Neural cell (in vitro differentiated cells): Measurements from ENCODE around the gene FBRSL1. TPM values are rescaled to one million over a fixed set of nuclear protein-coding genes. Genes with fewer than 3 reads are reported as not detected.
"Not testable (repeated sequence)": the region's sequence is repeated elsewhere in the genome, so short reads cannot be mapped to it uniquely, and the experiment has no call there.

Source experiments
- H2AFZ ChIP-seq: fragments of 200-600, 300-800 bp; sonication (generic), shearing (Covaris generic); 2 replicates; pipeline ENCODE4 v1.6.0; 2014; ENCODE audit warnings: low read depth, mild to moderate bottlenecking, antibody characterized with exemption, low read length, moderate library complexity
- H3F3A ChIP-seq: fragments of 200-600 bp; shearing (Covaris generic); 2 replicates; pipeline ENCODE4 v1.6.1; 2016; ENCODE audit warnings: mild to moderate bottlenecking, moderate library complexity, mixed read lengths, antibody characterized with exemption, low read length; ENCODE audit not compliant: insufficient read depth, poor library complexity, severe bottlenecking
- H3K27ac ChIP-seq: fragments of 200-600, 300-800 bp; sonication (generic), shearing (Covaris generic); 2 replicates; pipeline ENCODE4 v1.5.1; 2014; ENCODE audit warnings: mild to moderate bottlenecking, low read length, moderate library complexity
- H3K27me3 ChIP-seq: fragments of 300-800, 200-600 bp; sonication (generic), shearing (Covaris generic); 2 replicates; pipeline ENCODE4 v1.6.0; 2014; ENCODE audit warnings: mild to moderate bottlenecking, low read depth, low read length, moderate library complexity; ENCODE audit not compliant: insufficient read depth
- H3K36me3 ChIP-seq: fragments of 300-800, 200-600 bp; sonication (generic), shearing (Covaris generic); 2 replicates; pipeline ENCODE4 v1.5.1; 2014; ENCODE audit warnings: mild to moderate bottlenecking, antibody characterized with exemption, low read length, moderate library complexity; ENCODE audit not compliant: insufficient read depth
- H3K4me2 ChIP-seq: fragments of 300-800, 200-600 bp; sonication (generic), shearing (Covaris generic); 2 replicates; pipeline ENCODE4 v1.6.0; 2014; ENCODE audit warnings: mild to moderate bottlenecking, low read length
- H3K4me3 ChIP-seq: fragments of 300-800, 200-600 bp; sonication (generic), shearing (Covaris generic); 2 replicates; pipeline ENCODE4 v1.5.1; 2014; ENCODE audit warnings: mild to moderate bottlenecking, low read length, moderate library complexity
- H3K79me2 ChIP-seq: fragments of 200-600 bp; shearing (Covaris generic); replicated peaks from 2 replicates; pipeline ENCODE4 v1.6.0; 2014; ENCODE audit warnings: mild to moderate bottlenecking, low read length, moderate library complexity; ENCODE audit not compliant: insufficient read depth
- H3K9ac ChIP-seq: fragments of 300-800, 200-600 bp; sonication (generic), shearing (Covaris generic); 2 replicates; pipeline ENCODE4 v1.6.1; 2016; ENCODE audit warnings: mild to moderate bottlenecking, low read length, mixed read lengths
- H3K9me2 ChIP-seq: fragments of 200-600 bp; shearing (Covaris generic); 2 replicates; pipeline ENCODE4 v1.6.1; 2016; ENCODE audit warnings: mild to moderate bottlenecking, low read length, mixed read lengths; ENCODE audit not compliant: insufficient read depth
- H3K9me3 ChIP-seq: fragments of 200-600, 300-800 bp; sonication (generic), shearing (Covaris generic); 2 replicates; pipeline ENCODE4 v1.6.1; 2016; ENCODE audit warnings: mild to moderate bottlenecking, mixed run types, low read length, moderate library complexity, mixed read lengths
- H4K20me1 ChIP-seq: fragments of 200-600 bp; shearing (Covaris generic); 2 replicates; pipeline ENCODE4 v1.6.1; 2016; ENCODE audit warnings: mild to moderate bottlenecking, mixed run types; ENCODE audit not compliant: insufficient read depth
- CTCF ChIP-seq: fragments of 450-650 bp; IDR thresholded peaks from 2 replicates; pipeline ENCODE4 v1.5.1; 2014; ENCODE audit warnings: antibody characterized with exemption, mild to moderate bottlenecking, moderate library complexity; ENCODE audit not compliant: poor library complexity, severe bottlenecking
- EP300 ChIP-seq: fragments of 450-650 bp; conservative IDR thresholded peaks from 2 replicates; pipeline ENCODE4 v1.6.1; 2014; ENCODE audit warnings: antibody characterized with exemption, mild to moderate bottlenecking, moderate library complexity; ENCODE audit not compliant: poor library complexity, severe bottlenecking
- EZH2 ChIP-seq: fragments of 200-600, 300-800 bp; shearing (Covaris generic), sonication (generic); IDR thresholded peaks from 2 replicates; pipeline ENCODE4 v1.6.1; 2014; ENCODE audit warnings: antibody characterized with exemption, low read length, borderline replicate concordance, mild to moderate bottlenecking; ENCODE audit not compliant: insufficient read depth, poor library complexity, severe bottlenecking
- MXI1 ChIP-seq: fragments of 450-650 bp; conservative IDR thresholded peaks from 2 replicates; pipeline ENCODE4 v1.6.1; 2014; ENCODE audit warnings: antibody characterized with exemption, mild to moderate bottlenecking; ENCODE audit not compliant: poor library complexity, severe bottlenecking
- POLR2AphosphoS5 ChIP-seq: IDR thresholded peaks from 2 replicates; pipeline ENCODE4 v1.6.1; 2012
- RAD21 ChIP-seq: fragments of 450-650 bp; conservative IDR thresholded peaks from 2 replicates; pipeline ENCODE4 v1.6.1; 2014; ENCODE audit warnings: antibody characterized with exemption, mild to moderate bottlenecking, moderate library complexity
- REST ChIP-seq: IDR thresholded peaks from 2 replicates; pipeline ENCODE4 v1.6.1; 2012; ENCODE audit warnings: borderline replicate concordance
- SMC3 ChIP-seq: fragments of 450-650 bp; conservative IDR thresholded peaks from 2 replicates; pipeline ENCODE4 v1.6.1; 2014; ENCODE audit warnings: antibody characterized with exemption, mild to moderate bottlenecking, moderate library complexity; ENCODE audit not compliant: poor library complexity
- TAF1 ChIP-seq: IDR thresholded peaks from 2 replicates; pipeline ENCODE4 v1.6.1; 2012; ENCODE audit warnings: low read depth
- polyA plus RNA-seq: library from polyadenylated mRNA; depleted of rRNA; stranded (reverse); fragments of >200 nt; gene quantifications from 2 replicates; pipeline ENCODE4 v1.2.3, GENCODE V29; 2014

The FBRSL1 gene
- polyA plus RNA-seq, 1 donor from 2014 or later = 11.9 TPM

- not testable (repeated sequence) for H3K9me2 ChIP-seq, H3K9ac ChIP-seq, H3K9me3 ChIP-seq, H3F3A ChIP-seq, H3K79me2 ChIP-seq, H4K20me1 ChIP-seq, H3K4me3 ChIP-seq, H3K27me3 ChIP-seq, H3K36me3 ChIP-seq, H3K4me2 ChIP-seq, H3K27ac ChIP-seq, H2AFZ ChIP-seq
Observed at GRCh38 chr12:132464304-132464703, 25.6 kb upstream of the FBRSL1 start.

- Histone ChIP-seq H3K27ac (no peak overlapping the region), H3K36me3 (no peaks in the 10 kb centered on the region), H3K79me2 (no peaks in the 10 kb centered on the region), H3F3A (no peaks in the 10 kb centered on the region), H3K9me3 (no peaks in the 10 kb centered on the region), H3K9ac (no peak overlapping the region), H3K4me2 (no peak overlapping the region), H3K4me3 (no peak overlapping the region), H3K27me3 (no peaks in the 10 kb centered on the region), H4K20me1 (no peaks in the 10 kb centered on the region), H3K9me2 (no peaks in the 10 kb centered on the region), H2AFZ (no peak overlapping the region)
- no peak for TF ChIP-seq SMC3
- no peak for TF ChIP-seq MXI1
- TF ChIP-seq REST = no peak
- no peak for TF ChIP-seq EP300
- TF ChIP-seq RAD21 = no peak
- TF ChIP-seq EZH2 = no peak
- TF ChIP-seq POLR2AphosphoS5 = no peak
- TF ChIP-seq CTCF = no peak
- TF ChIP-seq TAF1 = no peak
Observed at GRCh38 chr12:132464820-132465219, 25.1 kb upstream of the FBRSL1 start.
